ENCODE results near the gene PPP1R7. TPM values are rescaled to one million over a fixed set of nuclear protein-coding genes. Genes with fewer than 3 reads are reported as not detected.

PPP1R7 gene
- polyA plus RNA-seq, 3 donors: 54.9 to 102 (median 84.4) TPM

- H3K36me3 Mint-ChIP-seq: peaks cover 20 to 36% of the 10 kb centered on the region in 2 donors
- intact Hi-C loops (cut with micrococcal nuclease): no loop called here
- WGBS (ENCODE audit: insufficient coverage): 91% methylated on average over 7 of the region's 9 CpGs
- Histone ChIP-seq H3K27me3 (ENCODE audit: control insufficient read depth in 2 of 2, insufficient read depth in 2 of 2, low read length in 2 of 2) (no peaks in the 10 kb centered on the region), H3K9ac (ENCODE audit: insufficient read depth, low read length, poor library complexity, severe bottlenecking) (no peak overlapping the region), H3K79me2 (ENCODE audit: insufficient read depth, low read length) (no peaks in the 10 kb centered on the region), H2AFZ (ENCODE audit: insufficient read depth, low read depth, low read length, poor library complexity, severe bottlenecking) (no peak overlapping the region), H3K4me3 (replicated peaks in 1 of 3; ENCODE audit: low read depth in 2 of 3, low read length in 3 of 3) (no peak overlapping the region), H3K36me3 (replicated peaks in 1 of 2; ENCODE audit: control insufficient read depth in 1 of 2, insufficient read depth in 2 of 2, low read length in 2 of 2) (peaks cover 4 to 28% of the 10 kb centered on the region in 2 donors), H3K4me2 (replicated peaks; ENCODE audit: extremely low read depth, low read length, poor library complexity, severe bottlenecking) (no peak overlapping the region), H3K9me3 (replicated peaks in 1 of 2; ENCODE audit: control insufficient read depth in 1 of 2, insufficient read depth in 1 of 2, low read length in 2 of 2) (no peaks in the 10 kb centered on the region), H3K4me1 (ENCODE audit: control insufficient read depth in 1 of 2, insufficient read depth in 2 of 2, low read length in 2 of 2) (no peaks in the 10 kb centered on the region), H3K27ac (ENCODE audit: low read depth in 1 of 2, low read length in 2 of 2) (no peak overlapping the region), H4K20me1 (ENCODE audit: insufficient read depth, low read length) (no peaks in the 10 kb centered on the region)
- H3K4me3 Mint-ChIP-seq: no peak overlapping the region
- no peak for TF ChIP-seq CTCF (IDR thresholded peaks at IDR 0.05)
- H3K27me3 Mint-ChIP-seq (ENCODE audit: low read depth in 3 of 3): peaks cover 0 to 1% (median 0%) of the 10 kb centered on the region in 3 donors
- DNase-seq: no peak
- no peak overlapping the region for H3K27ac Mint-ChIP-seq
- H3K4me1 Mint-ChIP-seq: peaks cover 6% of the 10 kb centered on the region
- H3K9me3 Mint-ChIP-seq: no peaks in the 10 kb centered on the region
Observed at GRCh38 chr2:241111440-241111805, 38.8 kb upstream of the PPP1R7 start.

- no peaks in the 10 kb centered on the region for H3K4me1 ChIP-seq (ENCODE audit: control insufficient read depth in 1 of 2, insufficient read depth in 2 of 2, low read length in 2 of 2)
- no peaks in the 10 kb centered on the region for H3K27me3 ChIP-seq (ENCODE audit: control insufficient read depth in 2 of 2, insufficient read depth in 2 of 2, low read length in 2 of 2)
- Mint-ChIP-seq H3K9me3 (no peaks in the 10 kb centered on the region), H3K27ac (peak overlapping the region in 1 of 7 donors; percentile 1), H3K36me3 (peaks cover 26 to 41% of the 10 kb centered on the region in 2 donors), H3K27me3 (ENCODE audit: low read depth in 3 of 3) (peaks cover 0 to 1% (median 0%) of the 10 kb centered on the region in 3 donors), H3K4me3 (no peak overlapping the region), H3K4me1 (peaks cover 6% of the 10 kb centered on the region)
- no peak overlapping the region for H3K9ac ChIP-seq (ENCODE audit: insufficient read depth, low read length, poor library complexity, severe bottlenecking)
- H3K36me3 ChIP-seq (replicated peaks in 1 of 2; ENCODE audit: control insufficient read depth in 1 of 2, insufficient read depth in 2 of 2, low read length in 2 of 2): peaks cover 4 to 28% of the 10 kb centered on the region in 2 donors
- no peaks in the 10 kb centered on the region for H4K20me1 ChIP-seq (ENCODE audit: insufficient read depth, low read length)
- WGBS (ENCODE audit: insufficient coverage): 97% methylated on average over 10 of the region's 17 CpGs
- no peaks in the 10 kb centered on the region for H3K79me2 ChIP-seq (ENCODE audit: insufficient read depth, low read length)
- TF ChIP-seq CTCF (IDR thresholded peaks at IDR 0.05): no peak
- intact Hi-C loops (cut with micrococcal nuclease): no loop called here
- H3K4me2 ChIP-seq (replicated peaks; ENCODE audit: extremely low read depth, low read length, poor library complexity, severe bottlenecking): no peak overlapping the region
- no peaks in the 10 kb centered on the region for H3K9me3 ChIP-seq (replicated peaks in 1 of 2; ENCODE audit: control insufficient read depth in 1 of 2, insufficient read depth in 1 of 2, low read length in 2 of 2)
- H3K4me3 ChIP-seq (replicated peaks in 1 of 3; ENCODE audit: low read depth in 2 of 3, low read length in 3 of 3): no peak overlapping the region
- H2AFZ ChIP-seq (ENCODE audit: insufficient read depth, low read depth, low read length, poor library complexity, severe bottlenecking): no peak overlapping the region
- no peak overlapping the region for H3K27ac ChIP-seq (ENCODE audit: low read depth in 1 of 2, low read length in 2 of 2)
- no peak for DNase-seq
Observed at GRCh38 chr2:241112046-241112445, 38.2 kb upstream of the PPP1R7 start.
